A549 (cell line): ENCODE results near the gene MAPKAP1. TPM values are rescaled to one million over a fixed set of nuclear protein-coding genes. Genes with fewer than 3 reads are reported as not detected.

Experiments used
- ATAC-seq, 2 experiments: fragments of 200-7000 bp in 1 of 2; fragments of >200 bp in 1 of 2; cut with Nextera tagmentation in 1 of 2; cut with Tn5 transposase in 1 of 2; 3 replicates each; pipeline versions ENCODE4 v1.8.0 to v1.9.1; 2018 to 2020; ENCODE audit warnings: mild to moderate bottlenecking in 1 of 2, moderate library complexity in 1 of 2
- CTCF ChIA-PET: fragments of 300-600 bp; sonication (Branson Sonifier 250); formaldehyde crosslinking; extraction: SDS; loops from one replicate; lab custom pipeline; 2021; ENCODE audit warnings: antibody characterized with exemption, inconsistent platforms; lab: Yijun Ruan, JAX
- POLR2A ChIA-PET: fragments of 350-600 bp; formaldehyde crosslinking; extraction: SDS; loops from one replicate; lab custom pipeline; 2021; ENCODE audit warnings: antibody characterized with exemption, inconsistent platforms; lab: Yijun Ruan, JAX
- DNase-seq, 2 experiments: peaks; one replicate each; pipeline versions ENCODE4 v3.0.0 to v3.0.0-alpha.2; 2011 to 2016; ENCODE audit warnings: low read depth in 1 of 2, low spot score in 1 of 2
- FAIRE-seq: peaks from 2 replicates; lab custom pipeline; 2011; peaks lifted over from hg19 to GRCh38; lab: Jason Lieb, UNC
- H3K27ac ChIP-seq, 2 experiments: fragments of >200 bp; sonication (Bioruptor Twin); formaldehyde crosslinking; 3 replicates each; pipeline ENCODE4 v1.5.1; 2016 to 2017
- H3K4me1 ChIP-seq: fragments of >200 bp; sonication (Bioruptor Twin); formaldehyde crosslinking; 3 replicates; pipeline ENCODE4 v1.6.1; 2016
- H3K4me2 ChIP-seq: fragments of >200 bp; sonication (Bioruptor Twin); formaldehyde crosslinking; 3 replicates; pipeline ENCODE4 v1.6.1; 2016
- H3K4me3 ChIP-seq: fragments of >200 bp; sonication (Bioruptor Twin); formaldehyde crosslinking; 3 replicates; pipeline ENCODE4 v1.5.1; 2016
- H3K9me3 ChIP-seq: fragments of >200 bp; sonication (Bioruptor Twin); formaldehyde crosslinking; 3 replicates; pipeline ENCODE4 v1.6.1; 2016
- CBX2 ChIP-seq: fragments of 200-600 bp; sonication (generic); IDR thresholded peaks from 2 replicates; pipeline ENCODE4 v1.6.1; 2016; ENCODE audit warnings: low read depth, mild to moderate bottlenecking, borderline replicate concordance
- CBX8 ChIP-seq: fragments of 200-600 bp; sonication (generic); IDR thresholded peaks from 2 replicates; pipeline ENCODE4 v1.6.1; 2016
- CHD2 ChIP-seq: fragments of 150-350 bp; IDR thresholded peaks from 2 replicates; pipeline ENCODE4 v1.6.1; 2014; ENCODE audit warnings: low read length; ENCODE audit not compliant: partially characterized antibody
- EHF ChIP-seq: fragments of 250-450 bp; sonication (Bioruptor Pico); IDR thresholded peaks from 2 replicates; pipeline ENCODE4 v1.5.0; 2020; ENCODE audit warnings: mild to moderate bottlenecking
- EHMT2 ChIP-seq: fragments of 200-600 bp; sonication (generic); IDR thresholded peaks from 2 replicates; pipeline ENCODE4 v1.6.1; 2016; ENCODE audit warnings: antibody characterized with exemption, low read depth, mild to moderate bottlenecking, moderate library complexity
- ESRRA ChIP-seq: fragments of 150-350 bp; IDR thresholded peaks from 2 replicates; pipeline ENCODE4 v1.6.1; 2014; ENCODE audit warnings: mild to moderate bottlenecking, low read length, borderline replicate concordance
- GATA3 ChIP-seq: IDR thresholded peaks from 2 replicates; pipeline ENCODE4 v1.6.1; 2012; ENCODE audit warnings: borderline replicate concordance
- HOXA7 ChIP-seq: fragments of 250-450 bp; sonication (Bioruptor Pico); IDR thresholded peaks from 2 replicates; pipeline ENCODE4 v1.5.0; 2020; ENCODE audit warnings: mild to moderate bottlenecking, moderate library complexity
- HOXB5 ChIP-seq: fragments of 250-450 bp; sonication (Bioruptor Pico); IDR thresholded peaks from 2 replicates; pipeline ENCODE4 v1.5.0; 2020; ENCODE audit warnings: mild to moderate bottlenecking, moderate library complexity
- JUN ChIP-seq, 2 experiments: fragments of >200 bp; sonication (Bioruptor Twin); formaldehyde crosslinking; IDR thresholded peaks; 2 replicates in 1 of 2; 3 replicates in 1 of 2; pipeline ENCODE4 v1.6.1; 2016 to 2017
- KDM1A ChIP-seq: fragments of 200-600 bp; sonication (generic); IDR thresholded peaks from 2 replicates; pipeline ENCODE4 v1.6.1; 2016; ENCODE audit warnings: low read depth, mild to moderate bottlenecking
- MAFK ChIP-seq: fragments of 450-650 bp; IDR thresholded peaks from 2 replicates; pipeline ENCODE4 v1.6.1; 2014; ENCODE audit not compliant: partially characterized antibody
- MAZ ChIP-seq: fragments of 150-350 bp; IDR thresholded peaks from 2 replicates; pipeline ENCODE4 v1.6.1; 2014; ENCODE audit warnings: antibody characterized with exemption, low read depth, low read length, borderline replicate concordance
- NPAS2 ChIP-seq: fragments of 250-450 bp; sonication (Bioruptor Pico); IDR thresholded peaks from 2 replicates; pipeline ENCODE4 v1.8.0; 2022; ENCODE audit warnings: mild to moderate bottlenecking, moderate library complexity, borderline replicate concordance
- NR3C1 ChIP-seq: fragments of >200 bp; sonication (Bioruptor Twin); formaldehyde crosslinking; IDR thresholded peaks from 3 replicates; pipeline ENCODE4 v1.6.1; 2017
- PHF8 ChIP-seq: fragments of 200-600 bp; sonication (generic); IDR thresholded peaks from 2 replicates; pipeline ENCODE4 v1.6.1; 2016; ENCODE audit warnings: low read depth, mild to moderate bottlenecking, antibody characterized with exemption, moderate library complexity, borderline replicate concordance
- POLR2A ChIP-seq: IDR thresholded peaks from 2 replicates; pipeline ENCODE4 v1.6.1; 2012; ENCODE audit warnings: mild to moderate bottlenecking, low read length
- RCOR1 ChIP-seq: fragments of 150-350 bp; IDR thresholded peaks from 2 replicates; pipeline ENCODE4 v1.6.1; 2014; ENCODE audit warnings: antibody characterized with exemption, low read length, low read depth
- SMC3 ChIP-seq: fragments of >200 bp; sonication (Bioruptor Twin); formaldehyde crosslinking; IDR thresholded peaks from 3 replicates; pipeline ENCODE4 v1.6.1; 2018; ENCODE audit warnings: inconsistent platforms
- SREBF2 ChIP-seq: fragments of 450-650 bp; IDR thresholded peaks from 2 replicates; pipeline ENCODE4 v1.6.1; 2014; ENCODE audit warnings: mild to moderate bottlenecking, moderate library complexity
- TFCP2L1 ChIP-seq: fragments of 250-450 bp; sonication (Bioruptor Pico); IDR thresholded peaks from 2 replicates; pipeline ENCODE4 v1.5.0; 2021; ENCODE audit warnings: mild to moderate bottlenecking
- TP53 ChIP-seq: fragments of 250-450 bp; sonication (Bioruptor Pico); IDR thresholded peaks from 2 replicates; pipeline ENCODE4 v1.5.0; 2021; ENCODE audit warnings: mild to moderate bottlenecking, moderate library complexity
- ZC3H11A ChIP-seq: fragments of 450-650 bp; IDR thresholded peaks from 2 replicates; pipeline ENCODE4 v1.6.1; 2014; ENCODE audit warnings: antibody characterized with exemption, mild to moderate bottlenecking
- ZFP36 ChIP-seq: fragments of 450-650 bp; IDR thresholded peaks from 2 replicates; pipeline ENCODE4 v1.6.1; 2014; ENCODE audit warnings: borderline replicate concordance; ENCODE audit not compliant: partially characterized antibody
- ZNF302 ChIP-seq: fragments of 250-450 bp; sonication (Bioruptor Pico); IDR thresholded peaks from 2 replicates; pipeline ENCODE4 v1.9.0; 2021; ENCODE audit warnings: inconsistent platforms, mild to moderate bottlenecking, moderate library complexity
- WGBS: methylation state at CpG from one replicate; pipeline ENCODE4 v1.1.6; 2017; ENCODE audit errors: missing lambda C conversion rate; 5-methylcytosine and 5-hydroxymethylcytosine counted together
- polyA minus RNA-seq: library from RNA; depleted of rRNA, polyadenylated mRNA; stranded (reverse); fragments of >200 nt; gene quantifications from 2 replicates; pipeline ENCODE4 v1.2.3, GENCODE V29; 2011; rRNA and poly(A)+ RNA removed
- polyA plus RNA-seq, 4 experiments: library from polyadenylated mRNA; depleted of rRNA in 3 of 4; stranded (reverse); fragments of >200 nt; fragmentation: RNase III in 1 of 4; extraction: RNeasy Plus Mini Kit Qiagen cat#74134 plus additional on column Dnase treatment in 1 of 4; gene quantifications; 2 replicates in 3 of 4; 3 replicates in 1 of 4; pipeline ENCODE4 v1.2.3, GENCODE V29; 2011 to 2017
- TF ChIP-seq, protein P1 (sequence below): IDR thresholded peaks from 2 replicates; pipeline ENCODE4 v1.6.1; 2012; ENCODE audit warnings: low read depth, borderline replicate concordance
- TF ChIP-seq, protein P2 (sequence below): IDR thresholded peaks from 2 replicates; pipeline ENCODE4 v1.6.1; 2012
- TF ChIP-seq, protein P3 (sequence below): fragments of 200-600 bp; sonication (generic); IDR thresholded peaks from 2 replicates; pipeline ENCODE4 v1.6.1; 2016; ENCODE audit warnings: antibody characterized with exemption, mild to moderate bottlenecking, moderate library complexity
- TF ChIP-seq, protein P4 (sequence below): fragments of 150-350 bp; IDR thresholded peaks from 2 replicates; pipeline ENCODE4 v1.6.1; 2014; ENCODE audit warnings: low read depth, mild to moderate bottlenecking, low read length
- TF ChIP-seq, protein P5 (sequence below): fragments of >200 bp; sonication (Bioruptor Twin); formaldehyde crosslinking; IDR thresholded peaks from 3 replicates; pipeline ENCODE4 v1.6.1; 2016
- TF ChIP-seq, protein P6 (sequence below): fragments of 250-450 bp; sonication (Bioruptor Pico); IDR thresholded peaks from 2 replicates; pipeline ENCODE4 v1.5.0; 2021; ENCODE audit warnings: mild to moderate bottlenecking, moderate library complexity, borderline replicate concordance

The MAPKAP1 gene
- polyA plus RNA-seq (2011; rRNA removed) = 119 and 130 TPM in 2 replicates
- polyA plus RNA-seq (2012; cell fraction: cytosol; rRNA removed) = 71.1 and 77.3 TPM in 2 replicates
- 61.4 and 77.6 TPM in 2 replicates for polyA plus RNA-seq (2012; cell fraction: nucleus; rRNA removed)
- 49.9 to 51.8 TPM (median 51.2 TPM) in 3 replicates for polyA plus RNA-seq (2017; fragmentation: RNase III; extraction: RNeasy Plus Mini Kit Qiagen cat#74134 plus additional on column Dnase treatment)
- polyA minus RNA-seq = 77.7 and 109 TPM in 2 replicates

DNA sequence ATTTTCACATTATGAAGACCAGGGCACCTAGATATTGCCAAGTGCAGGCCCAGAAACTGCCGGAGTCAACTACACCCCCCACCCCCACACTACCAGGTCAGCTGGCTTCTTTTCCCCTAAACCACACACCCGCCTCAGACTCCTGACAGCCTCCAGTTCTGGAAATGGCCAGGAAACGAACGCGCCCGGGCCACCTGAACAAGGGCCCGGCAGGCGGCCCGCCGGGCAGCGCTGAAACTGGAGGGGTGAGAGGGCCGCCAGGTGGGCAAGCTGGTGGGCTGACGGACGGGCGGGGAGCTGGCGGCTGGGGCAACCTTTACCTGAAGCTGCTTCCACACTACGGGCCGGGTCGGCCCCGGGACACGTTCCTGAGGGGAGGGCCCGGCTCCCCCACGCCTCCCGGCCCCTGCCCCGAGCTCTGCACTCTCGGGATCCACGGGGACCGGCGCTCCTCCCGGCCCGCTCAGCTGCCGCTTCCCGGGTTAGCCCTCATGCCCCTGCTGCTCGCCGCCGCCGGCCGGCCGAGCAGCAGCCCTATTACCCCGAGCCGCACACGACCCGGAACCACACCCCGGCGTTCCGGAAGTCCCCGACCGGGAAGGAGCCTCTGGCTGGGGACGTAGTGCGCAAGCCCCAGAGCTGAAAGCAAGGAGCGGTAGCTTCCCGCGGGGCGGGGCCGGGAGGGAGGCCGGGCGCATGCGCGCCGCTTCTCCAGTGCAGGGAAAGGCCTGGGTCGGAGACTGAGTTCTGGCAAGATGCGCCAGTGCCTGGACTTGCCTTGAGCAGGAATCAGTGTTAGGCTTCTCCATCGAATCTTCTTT, at the start of gene MAPKAP1:
TSS of gene MAPKAP1 (minus strand) at position 558 of the 821 bp plus-strand sequence. CDS start 34,634 bp downstream, outside the sequence.
- WGBS = 4% methylated on average over 53 of the region's 63 CpGs
- Histone ChIP-seq H3K4me1 (peaks cover 17% of the 10 kb centered on the region), H3K4me3 (peak within 1 kb of the TSS; percentile 79), H3K27ac (peak within 1 kb of the TSS; percentile 92 to 93), H3K9me3 (no peaks in the 10 kb centered on the region), H3K4me2 (peak within 1 kb of the TSS; percentile 97)
- CTCF ChIA-PET = interaction anchor here (1.0 to 1.1 kb wide), 4 partner anchors 25 to 299 kb away, joined by 3 to 4 read pairs (median 3); no protein-coding TSS in a partner anchor
- DNase-seq (peak; percentile 93 to 95), FAIRE-seq (no peak), ATAC-seq (peak; percentile 100)
- POLR2A ChIA-PET = interaction anchor here (0.6 to 1.7 kb wide), 19 partner anchors 8 to 291 kb away, joined by 3 to 17 read pairs (median 4); no protein-coding TSS in a partner anchor
- TF ChIP-seq SMC3 (no peak), GATA3 (no peak), HOXA7 (CRISPR knock-in tag) (no peak), ZNF302 (CRISPR knock-in tag) (no peak), KDM1A (no peak), TFCP2L1 (CRISPR knock-in tag) (no peak), PHF8 (peak; percentile 86; the same call in 1 of the 2 replicates), NR3C1 (no peak), CBX8 (no peak), CBX2 (no peak), ZFP36 (no peak), EHMT2 (no peak), MAFK (no peak), TP53 (no peak), HOXB5 (CRISPR knock-in tag) (no peak), SREBF2 (no peak), JUN (IDR thresholded peaks at IDR 0.05) (peak; percentile 51 to 64; a peak in 4 of 5 replicates), RCOR1 (no peak), EHF (CRISPR knock-in tag) (no peak), POLR2A (peak; percentile 78), MAZ (peak; percentile 87), CHD2 (no peak), ESRRA (no peak), NPAS2 (no peak), ZC3H11A (no peak)
- TF ChIP-seq, protein P1, sequence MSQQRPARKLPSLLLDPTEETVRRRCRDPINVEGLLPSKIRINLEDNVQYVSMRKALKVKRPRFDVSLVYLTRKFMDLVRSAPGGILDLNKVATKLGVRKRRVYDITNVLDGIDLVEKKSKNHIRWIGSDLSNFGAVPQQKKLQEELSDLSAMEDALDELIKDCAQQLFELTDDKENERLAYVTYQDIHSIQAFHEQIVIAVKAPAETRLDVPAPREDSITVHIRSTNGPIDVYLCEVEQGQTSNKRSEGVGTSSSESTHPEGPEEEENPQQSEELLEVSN = no peak; the same call in 1 of the 2 replicates
- TF ChIP-seq, protein P2, sequence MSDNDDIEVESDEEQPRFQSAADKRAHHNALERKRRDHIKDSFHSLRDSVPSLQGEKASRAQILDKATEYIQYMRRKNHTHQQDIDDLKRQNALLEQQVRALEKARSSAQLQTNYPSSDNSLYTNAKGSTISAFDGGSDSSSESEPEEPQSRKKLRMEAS = peak; percentile 74
- TF ChIP-seq, protein P3, sequence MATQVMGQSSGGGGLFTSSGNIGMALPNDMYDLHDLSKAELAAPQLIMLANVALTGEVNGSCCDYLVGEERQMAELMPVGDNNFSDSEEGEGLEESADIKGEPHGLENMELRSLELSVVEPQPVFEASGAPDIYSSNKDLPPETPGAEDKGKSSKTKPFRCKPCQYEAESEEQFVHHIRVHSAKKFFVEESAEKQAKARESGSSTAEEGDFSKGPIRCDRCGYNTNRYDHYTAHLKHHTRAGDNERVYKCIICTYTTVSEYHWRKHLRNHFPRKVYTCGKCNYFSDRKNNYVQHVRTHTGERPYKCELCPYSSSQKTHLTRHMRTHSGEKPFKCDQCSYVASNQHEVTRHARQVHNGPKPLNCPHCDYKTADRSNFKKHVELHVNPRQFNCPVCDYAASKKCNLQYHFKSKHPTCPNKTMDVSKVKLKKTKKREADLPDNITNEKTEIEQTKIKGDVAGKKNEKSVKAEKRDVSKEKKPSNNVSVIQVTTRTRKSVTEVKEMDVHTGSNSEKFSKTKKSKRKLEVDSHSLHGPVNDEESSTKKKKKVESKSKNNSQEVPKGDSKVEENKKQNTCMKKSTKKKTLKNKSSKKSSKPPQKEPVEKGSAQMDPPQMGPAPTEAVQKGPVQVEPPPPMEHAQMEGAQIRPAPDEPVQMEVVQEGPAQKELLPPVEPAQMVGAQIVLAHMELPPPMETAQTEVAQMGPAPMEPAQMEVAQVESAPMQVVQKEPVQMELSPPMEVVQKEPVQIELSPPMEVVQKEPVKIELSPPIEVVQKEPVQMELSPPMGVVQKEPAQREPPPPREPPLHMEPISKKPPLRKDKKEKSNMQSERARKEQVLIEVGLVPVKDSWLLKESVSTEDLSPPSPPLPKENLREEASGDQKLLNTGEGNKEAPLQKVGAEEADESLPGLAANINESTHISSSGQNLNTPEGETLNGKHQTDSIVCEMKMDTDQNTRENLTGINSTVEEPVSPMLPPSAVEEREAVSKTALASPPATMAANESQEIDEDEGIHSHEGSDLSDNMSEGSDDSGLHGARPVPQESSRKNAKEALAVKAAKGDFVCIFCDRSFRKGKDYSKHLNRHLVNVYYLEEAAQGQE = no peak
- TF ChIP-seq, protein P4, sequence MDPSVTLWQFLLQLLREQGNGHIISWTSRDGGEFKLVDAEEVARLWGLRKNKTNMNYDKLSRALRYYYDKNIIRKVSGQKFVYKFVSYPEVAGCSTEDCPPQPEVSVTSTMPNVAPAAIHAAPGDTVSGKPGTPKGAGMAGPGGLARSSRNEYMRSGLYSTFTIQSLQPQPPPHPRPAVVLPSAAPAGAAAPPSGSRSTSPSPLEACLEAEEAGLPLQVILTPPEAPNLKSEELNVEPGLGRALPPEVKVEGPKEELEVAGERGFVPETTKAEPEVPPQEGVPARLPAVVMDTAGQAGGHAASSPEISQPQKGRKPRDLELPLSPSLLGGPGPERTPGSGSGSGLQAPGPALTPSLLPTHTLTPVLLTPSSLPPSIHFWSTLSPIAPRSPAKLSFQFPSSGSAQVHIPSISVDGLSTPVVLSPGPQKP = no peak
- TF ChIP-seq, protein P5, sequence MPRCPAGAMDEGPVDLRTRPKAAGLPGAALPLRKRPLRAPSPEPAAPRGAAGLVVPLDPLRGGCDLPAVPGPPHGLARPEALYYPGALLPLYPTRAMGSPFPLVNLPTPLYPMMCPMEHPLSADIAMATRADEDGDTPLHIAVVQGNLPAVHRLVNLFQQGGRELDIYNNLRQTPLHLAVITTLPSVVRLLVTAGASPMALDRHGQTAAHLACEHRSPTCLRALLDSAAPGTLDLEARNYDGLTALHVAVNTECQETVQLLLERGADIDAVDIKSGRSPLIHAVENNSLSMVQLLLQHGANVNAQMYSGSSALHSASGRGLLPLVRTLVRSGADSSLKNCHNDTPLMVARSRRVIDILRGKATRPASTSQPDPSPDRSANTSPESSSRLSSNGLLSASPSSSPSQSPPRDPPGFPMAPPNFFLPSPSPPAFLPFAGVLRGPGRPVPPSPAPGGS = peak; percentile 87
- TF ChIP-seq, protein P6, sequence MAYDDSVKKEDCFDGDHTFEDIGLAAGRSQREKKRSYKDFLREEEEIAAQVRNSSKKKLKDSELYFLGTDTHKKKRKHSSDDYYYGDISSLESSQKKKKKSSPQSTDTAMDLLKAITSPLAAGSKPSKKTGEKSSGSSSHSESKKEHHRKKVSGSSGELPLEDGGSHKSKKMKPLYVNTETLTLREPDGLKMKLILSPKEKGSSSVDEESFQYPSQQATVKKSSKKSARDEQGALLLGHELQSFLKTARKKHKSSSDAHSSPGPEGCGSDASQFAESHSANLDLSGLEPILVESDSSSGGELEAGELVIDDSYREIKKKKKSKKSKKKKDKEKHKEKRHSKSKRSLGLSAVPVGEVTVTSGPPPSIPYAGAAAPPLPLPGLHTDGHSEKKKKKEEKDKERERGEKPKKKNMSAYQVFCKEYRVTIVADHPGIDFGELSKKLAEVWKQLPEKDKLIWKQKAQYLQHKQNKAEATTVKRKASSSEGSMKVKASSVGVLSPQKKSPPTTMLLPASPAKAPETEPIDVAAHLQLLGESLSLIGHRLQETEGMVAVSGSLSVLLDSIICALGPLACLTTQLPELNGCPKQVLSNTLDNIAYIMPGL (CRISPR knock-in tag) = no peak
